Hepatocyte (in vitro differentiated cells): ENCODE measurements around the gene C19orf47. TPM values are rescaled to one million over a fixed set of nuclear protein-coding genes. Genes with fewer than 3 reads are reported as not detected.

ENCODE experiments used
- DNase-seq: peaks from one replicate; pipeline ENCODE4 v3.0.0-alpha.2; 2016; ENCODE audit warnings: low spot score
- H2AFZ ChIP-seq: fragments of 200-600 bp; sonication (generic); 2 replicates; pipeline ENCODE4 v1.6.0; 2016; ENCODE audit warnings: antibody characterized with exemption, mild to moderate bottlenecking
- H3K27ac ChIP-seq: fragments of 200-600 bp; sonication (generic); 2 replicates; pipeline ENCODE4 v1.5.1; 2016; ENCODE audit warnings: mild to moderate bottlenecking
- H3K27me3 ChIP-seq: fragments of 200-600 bp; sonication (generic); 2 replicates; pipeline ENCODE4 v1.6.1; 2016
- H3K36me3 ChIP-seq: fragments of 200-600 bp; sonication (generic); replicated peaks from 2 replicates; pipeline ENCODE4 v1.5.1; 2016; ENCODE audit warnings: low read depth; ENCODE audit not compliant: insufficient read depth
- H3K4me1 ChIP-seq: fragments of 200-600 bp; sonication (generic); 2 replicates; pipeline ENCODE4 v1.5.1; 2016; ENCODE audit warnings: mild to moderate bottlenecking, moderate library complexity; ENCODE audit not compliant: insufficient read depth
- H3K4me2 ChIP-seq: fragments of 200-600 bp; sonication (generic); 2 replicates; pipeline ENCODE4 v1.6.0; 2016
- H3K4me3 ChIP-seq: fragments of 200-600 bp; sonication (generic); 2 replicates; pipeline ENCODE4 v1.5.1; 2016; ENCODE audit warnings: mild to moderate bottlenecking
- H3K79me2 ChIP-seq: fragments of 200-600 bp; sonication (generic); 2 replicates; pipeline ENCODE4 v1.6.0; 2017; ENCODE audit warnings: mild to moderate bottlenecking
- H3K9me2 ChIP-seq: fragments of 200-600 bp; sonication (generic); replicated peaks from 2 replicates; pipeline ENCODE4 v1.6.0; 2017; ENCODE audit warnings: mild to moderate bottlenecking; ENCODE audit not compliant: insufficient read depth
- H3K9me3 ChIP-seq: fragments of 200-600 bp; sonication (generic); 2 replicates; pipeline ENCODE4 v1.5.1; 2016; ENCODE audit warnings: low read depth, mild to moderate bottlenecking
- H4K20me1 ChIP-seq: fragments of 200-600 bp; sonication (generic); 2 replicates; pipeline ENCODE4 v1.6.0; 2016; ENCODE audit warnings: mild to moderate bottlenecking; ENCODE audit not compliant: insufficient read depth, poor library complexity, severe bottlenecking
- CTCF ChIP-seq: fragments of 200-600 bp; sonication (generic); IDR thresholded peaks from 2 replicates; pipeline ENCODE4 v1.5.1; 2016; ENCODE audit warnings: antibody characterized with exemption, mild to moderate bottlenecking; ENCODE audit not compliant: poor library complexity
- EZH2 ChIP-seq: fragments of 200-600 bp; sonication (generic); IDR thresholded peaks from 2 replicates; pipeline ENCODE4 v1.6.1; 2016; ENCODE audit warnings: antibody characterized with exemption, mild to moderate bottlenecking, borderline replicate concordance
- EZH2phosphoT487 ChIP-seq: fragments of 200-600 bp; sonication (generic); IDR thresholded peaks from one replicate; pipeline ENCODE4 v1.6.1; 2018; ENCODE audit warnings: antibody characterized with exemption, mild to moderate bottlenecking, low read depth, moderate library complexity; ENCODE audit not compliant: unreplicated experiment, severe bottlenecking
- WGBS: methylation state at CpG from one replicate; pipeline ENCODE4 v1.1.6; 2016; ENCODE audit warnings: low lambda C conversion rate; ENCODE audit errors: missing lambda C conversion rate; 5-methylcytosine and 5-hydroxymethylcytosine counted together
- polyA plus RNA-seq: library from polyadenylated mRNA; unstranded; fragments of >200 nt; fragmentation: Nextera tagmentation; extraction: Ambion mirVana; gene quantifications from 2 replicates; pipeline ENCODE4 v1.2.1, GENCODE V29; 2016
- total RNA-seq: library from RNA; depleted of rRNA; stranded (reverse); fragments of >200 nt; gene quantifications from 2 replicates; pipeline ENCODE4 v1.2.3, GENCODE V29; 2014

The C19orf47 gene
- total and polyA plus RNA-seq, 2 experiments from 2014 or later, result 7.4 to 9.8 TPM

GRCh38 chr19:40342644-40343311 is 5.4 kb downstream of the C19orf47 start:
- TF ChIP-seq CTCF (no peak), EZH2phosphoT487 (no peak), EZH2 (no peak)
- H3K4me2 ChIP-seq, result no peak overlapping the region
- H4K20me1 ChIP-seq, result no peaks in the 10 kb centered on the region
- WGBS, result 96% methylated on average over 11 of the region's 11 CpGs
- no peaks in the 10 kb centered on the region for H3K9me2 ChIP-seq
- no peaks in the 10 kb centered on the region for H3K27me3 ChIP-seq
- no peak for DNase-seq
- H3K36me3 ChIP-seq, result no peaks in the 10 kb centered on the region
- no peak overlapping the region for H3K27ac ChIP-seq
- no peak overlapping the region for H3K4me3 ChIP-seq
- no peaks in the 10 kb centered on the region for H3K9me3 ChIP-seq
- H3K4me1 ChIP-seq, result peaks cover 7% of the 10 kb centered on the region
- H2AFZ ChIP-seq, result no peak overlapping the region
- peaks cover 48% of the 10 kb centered on the region for H3K79me2 ChIP-seq

GRCh38 chr19:40341601-40342482 is 6.4 kb downstream of the C19orf47 start:
- H2AFZ ChIP-seq, result no peak overlapping the region
- H3K4me2 ChIP-seq, result no peak overlapping the region
- WGBS, result 84% methylated on average over 9 of the region's 9 CpGs
- peaks cover 39% of the 10 kb centered on the region for H3K79me2 ChIP-seq
- DNase-seq, result no peak
- H3K4me1 ChIP-seq, result no peaks in the 10 kb centered on the region
- no peaks in the 10 kb centered on the region for H3K36me3 ChIP-seq
- no peak for TF ChIP-seq EZH2phosphoT487
- no peaks in the 10 kb centered on the region for H3K27me3 ChIP-seq
- no peaks in the 10 kb centered on the region for H3K9me2 ChIP-seq
- H3K4me3 ChIP-seq, result no peak overlapping the region
- peak overlapping the region; percentile 51 for H3K27ac ChIP-seq
- H4K20me1 ChIP-seq, result no peaks in the 10 kb centered on the region
- no peaks in the 10 kb centered on the region for H3K9me3 ChIP-seq

GRCh38 chr19:40339018-40339728 is 9.0 kb downstream of the C19orf47 start:
- Histone ChIP-seq H3K79me2 (peaks cover 20% of the 10 kb centered on the region), H3K9me2 (no peaks in the 10 kb centered on the region), H3K27ac (no peak overlapping the region), H3K4me1 (no peaks in the 10 kb centered on the region), H3K4me2 (no peak overlapping the region), H3K9me3 (no peaks in the 10 kb centered on the region), H4K20me1 (no peaks in the 10 kb centered on the region), H2AFZ (no peak overlapping the region), H3K36me3 (no peaks in the 10 kb centered on the region), H3K4me3 (no peak overlapping the region), H3K27me3 (no peaks in the 10 kb centered on the region)
- 98% methylated on average over 4 of the region's 4 CpGs for WGBS
- TF ChIP-seq EZH2, result no peak
- TF ChIP-seq CTCF, result no peak
- TF ChIP-seq EZH2phosphoT487, result no peak
- DNase-seq, result no peak
